Endothelial cell of umbilical vein (primary cell): Measurements from ENCODE around the gene ENTR1. TPM values are rescaled to one million over a fixed set of nuclear protein-coding genes. Genes with fewer than 3 reads are reported as not detected.
A peak's percentile ranks its signal among the peaks of the same experiment; 100 is the strongest.

Experiments
- BruUV-seq: library from RNA; stranded (reverse); fragments of 400-500 nt; replicated peaks from 2 replicates; lab custom pipeline; 2021; lab: Mats Ljungman, UMichigan
- CTCF ChIA-PET: fragments of 300-600, 350-600 bp; sonication (Branson Sonifier 250); formaldehyde crosslinking; loops from one replicate; lab custom pipeline; 2021; ENCODE audit warnings: antibody characterized with exemption, inconsistent platforms; lab: Charles Lee
- POLR2A ChIA-PET: fragments of 300-600, 350-600 bp; sonication (Branson Sonifier 250); formaldehyde crosslinking; loops from one replicate; lab custom pipeline; 2021; ENCODE audit warnings: antibody characterized with exemption, inconsistent platforms; lab: Charles Lee
- DNase-seq: peaks from one replicate; pipeline ENCODE4 v3.0.0-alpha.2; 2011; ENCODE audit warnings: low read depth, low spot score
- FAIRE-seq: peaks from 2 replicates; lab custom pipeline; 2011; peaks lifted over from hg19 to GRCh38; lab: Jason Lieb, UNC
- H2AFZ ChIP-seq: 2 replicates; pipeline ENCODE4 v1.6.0; 2012; ENCODE audit warnings: low read depth, low read length, control low read depth, inconsistent platforms
- H3K27ac ChIP-seq: 2 replicates; pipeline ENCODE4 v1.5.1; 2011; ENCODE audit warnings: low read depth, mild to moderate bottlenecking, control low read depth, low read length, moderate library complexity; ENCODE audit not compliant: insufficient read depth
- H3K27me3 ChIP-seq, 2 experiments: 2 replicates each; pipeline versions ENCODE4 v1.6.0 to v1.6.1; 2011; ENCODE audit warnings: low read length in 2 of 2, mixed read lengths in 1 of 2; ENCODE audit not compliant: control insufficient read depth in 2 of 2, insufficient read depth in 2 of 2
- H3K36me3 ChIP-seq, 2 experiments: 2 replicates in 1 of 2; 3 replicates in 1 of 2; pipeline ENCODE4 v1.5.1; 2011; ENCODE audit warnings: low read length in 2 of 2, mild to moderate bottlenecking in 1 of 2, moderate library complexity in 1 of 2; ENCODE audit not compliant: control insufficient read depth in 2 of 2, insufficient read depth in 2 of 2; ENCODE audit errors: extremely low read depth in 1 of 2
- H3K4me1 ChIP-seq: 3 replicates; pipeline ENCODE4 v1.5.1; 2011; ENCODE audit warnings: mild to moderate bottlenecking, low read length; ENCODE audit not compliant: control insufficient read depth, insufficient read depth; ENCODE audit errors: extremely low read depth
- H3K4me2 ChIP-seq: 2 replicates; pipeline ENCODE4 v1.6.1; 2011; ENCODE audit warnings: low read length, control low read depth, mixed read lengths; ENCODE audit not compliant: insufficient read depth
- H3K4me3 ChIP-seq, 3 experiments: fragments of 200-600 bp in 1 of 3; sonication (generic), shearing (Covaris generic) in 1 of 3; replicated peaks in 1 of 3; 2 replicates each; pipeline ENCODE4 v1.5.1; 2011 to 2016; ENCODE audit warnings: control low read depth in 3 of 3, low read length in 3 of 3, mild to moderate bottlenecking in 2 of 3, inconsistent platforms in 1 of 3, low read depth in 1 of 3, moderate library complexity in 1 of 3; ENCODE audit not compliant: insufficient read depth in 1 of 3
- H3K79me2 ChIP-seq: 2 replicates; pipeline ENCODE4 v1.6.0; 2012; ENCODE audit warnings: low read length, inconsistent platforms; ENCODE audit not compliant: control insufficient read depth, insufficient read depth
- H3K9ac ChIP-seq: replicated peaks from 2 replicates; pipeline ENCODE3; 2011; ENCODE audit warnings: low read length, control low read depth; ENCODE audit not compliant: insufficient read depth; ENCODE audit errors: extremely low read depth
- H3K9me1 ChIP-seq: replicated peaks from 3 replicates; pipeline ENCODE4 v1.6.0; 2011; ENCODE audit warnings: mild to moderate bottlenecking, low read length; ENCODE audit not compliant: control insufficient read depth, insufficient read depth; ENCODE audit errors: extremely low read depth
- H3K9me3 ChIP-seq: replicated peaks from 2 replicates; pipeline ENCODE4 v1.5.1; 2012; ENCODE audit warnings: low read length, inconsistent platforms; ENCODE audit not compliant: control insufficient read depth, insufficient read depth
- H4K20me1 ChIP-seq: replicated peaks from 2 replicates; pipeline ENCODE3; 2011; ENCODE audit warnings: mild to moderate bottlenecking, low read length; ENCODE audit not compliant: control insufficient read depth, insufficient read depth; ENCODE audit errors: extremely low read depth
- EZH2 ChIP-seq: IDR thresholded peaks from 2 replicates; pipeline ENCODE4 v1.6.1; 2012; ENCODE audit warnings: borderline replicate concordance, low read depth, mild to moderate bottlenecking, moderate library complexity, low read length, inconsistent platforms; ENCODE audit not compliant: severe bottlenecking
- FOS ChIP-seq: IDR thresholded peaks from 2 replicates; pipeline ENCODE4 v1.6.1; 2011; ENCODE audit warnings: mild to moderate bottlenecking, low read length, moderate library complexity, borderline replicate concordance; ENCODE audit not compliant: insufficient read depth
- GATA2 ChIP-seq: IDR thresholded peaks from 2 replicates; pipeline ENCODE4 v1.7.0; 2011; ENCODE audit warnings: low read depth, mild to moderate bottlenecking, moderate library complexity, mixed read lengths, low read length; ENCODE audit not compliant: insufficient read length, insufficient read depth
- JUN ChIP-seq: IDR thresholded peaks from 2 replicates; pipeline ENCODE4 v1.6.1; 2011; ENCODE audit warnings: borderline replicate concordance, low read depth; ENCODE audit not compliant: insufficient read length, insufficient read depth
- MYC ChIP-seq: IDR thresholded peaks from one replicate; pipeline ENCODE4 v1.6.1; 2011; ENCODE audit warnings: mild to moderate bottlenecking, low read depth, low read length
- POLR2A ChIP-seq: IDR thresholded peaks from 2 replicates; pipeline ENCODE4 v1.6.1; 2012; ENCODE audit warnings: low read depth, mild to moderate bottlenecking, control low read depth, low read length
- POLR2AphosphoS5 ChIP-seq: IDR thresholded peaks from 2 replicates; pipeline ENCODE4 v1.6.1; 2012; ENCODE audit warnings: low read depth, mild to moderate bottlenecking, control low read depth, low read length, moderate library complexity; ENCODE audit not compliant: insufficient read depth
- dilution Hi-C: fragments of 300-500 bp; cut with MboI; formaldehyde crosslinking; loops from one replicate; pipeline ENCODE4 v1.15.0; 2019; ENCODE audit warnings: low sequenced_read_pairs; ENCODE audit not compliant: extremely low pct_ligation_motif_present
- intact Hi-C: fragments of 100-400 bp; cut with micrococcal nuclease; formaldehyde crosslinking; loops from one replicate; pipeline ENCODE4 v1.10.0; 2022
- polyA plus RNA-seq, 4 experiments: library from polyadenylated mRNA; depleted of rRNA in 3 of 4; stranded (reverse) in 3 of 4; unstranded in 1 of 4; fragments of >200 nt; gene quantifications; 2 replicates each; pipeline versions ENCODE4 v1.2.1 to v1.2.3, GENCODE V29; 2011 to 2012; ENCODE audit warnings: missing spikeins in 1 of 4
- total RNA-seq: library from RNA; stranded (reverse); gene quantifications from 2 replicates; pipeline ENCODE4 v1.2.3, GENCODE V29; 2021
- TF ChIP-seq, protein P1 (sequence below): IDR thresholded peaks from 2 replicates; pipeline ENCODE4 v1.6.1; 2011; ENCODE audit not compliant: insufficient read depth, insufficient read length

Gene ENTR1
- total and polyA plus RNA-seq, 2 donors (not counting 3 experiments of a cell fraction or from before 2014, with no cell fraction given): 36.0 to 61.6 TPM

DNA sequence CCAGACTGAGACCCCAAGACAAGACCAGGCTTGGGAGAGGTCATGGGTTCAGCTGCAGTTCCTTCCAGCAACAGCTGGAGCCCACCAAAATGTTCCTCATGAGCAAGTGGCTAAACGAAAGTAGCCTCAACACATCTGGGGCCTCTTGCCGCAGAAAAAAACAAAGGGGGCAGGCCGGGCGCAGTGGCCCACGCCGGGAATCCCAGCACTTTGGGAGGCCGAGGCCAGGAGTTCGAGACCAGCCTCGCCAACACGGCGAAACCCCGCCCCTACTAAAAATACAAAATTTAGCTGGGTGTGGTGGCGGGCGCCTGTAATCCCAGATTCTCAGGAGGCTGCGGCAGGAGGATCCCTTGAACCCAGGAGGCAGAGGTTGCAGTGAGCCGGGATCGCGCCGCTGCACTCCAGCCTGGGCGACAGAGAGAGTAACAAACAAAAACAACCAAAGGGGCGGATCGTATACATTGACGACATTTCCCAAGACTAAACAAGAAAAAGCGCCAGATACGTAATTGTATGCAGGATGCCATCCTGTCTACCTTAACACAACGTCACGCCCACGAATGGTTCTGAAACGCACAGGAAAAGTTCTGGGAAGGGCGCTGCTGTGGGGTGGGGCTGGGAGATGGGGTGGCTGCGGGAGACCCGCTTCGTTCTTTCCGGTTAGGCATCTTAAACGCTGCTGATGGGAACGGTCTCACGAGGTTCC, 27.6 kb upstream of the ENTR1 start:
- peak overlapping the region; percentile 67 for H3K4me2 ChIP-seq
- H4K20me1 ChIP-seq: no peaks in the 10 kb centered on the region
- H3K4me3 ChIP-seq: peak overlapping the region; percentile 33 to 76 (median 66)
- H3K79me2 ChIP-seq: peaks cover 48% of the 10 kb centered on the region
- no peaks in the 10 kb centered on the region for H3K9me3 ChIP-seq
- H3K9me1 ChIP-seq: no peaks in the 10 kb centered on the region
- ChIA-PET POLR2A (no interaction called here), CTCF (interaction anchor here (1.4 kb wide), 1 partner anchor 125 kb away, joined by 5 read pairs; no protein-coding TSS in a partner anchor)
- peak overlapping the region; percentile 65 for H3K9ac ChIP-seq
- H3K27me3 ChIP-seq: no peaks in the 10 kb centered on the region
- peak; percentile 62 for FAIRE-seq
- peaks cover 11 to 17% of the 10 kb centered on the region in 2 experiments for H3K36me3 ChIP-seq
- TF ChIP-seq JUN: no peak
- no peak for TF ChIP-seq GATA2
- TF ChIP-seq MYC: no peak
- no peak for TF ChIP-seq POLR2A
- TF ChIP-seq, protein P1, sequence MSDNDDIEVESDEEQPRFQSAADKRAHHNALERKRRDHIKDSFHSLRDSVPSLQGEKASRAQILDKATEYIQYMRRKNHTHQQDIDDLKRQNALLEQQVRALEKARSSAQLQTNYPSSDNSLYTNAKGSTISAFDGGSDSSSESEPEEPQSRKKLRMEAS: no peak
- no peak for TF ChIP-seq FOS
- no peak for TF ChIP-seq POLR2AphosphoS5
- no peak for TF ChIP-seq EZH2
- dilution Hi-C loops: no loop called here
- H3K4me1 ChIP-seq: peaks cover 12% of the 10 kb centered on the region
- no peak for DNase-seq
- H3K27ac ChIP-seq: peak overlapping the region; percentile 8
- H2AFZ ChIP-seq: no peak overlapping the region
- no TSS peak for BruUV-seq
- intact Hi-C loops: loop anchor here (2.0 kb wide), 2 partner anchors 27 to 45 kb away; partner anchors contain the start of genes ENTR1, PMPCA and SEC16A
